Activated CD4-positive, alpha-beta T cell treated with anti-CD3 and anti-CD28 coated beads, Interleukin-2, amount 10 ng/mL, durations not matched to agents 7 days and 5 days (primary cell): ENCODE data around the gene MCM6. TPM values are rescaled to one million over a fixed set of nuclear protein-coding genes. Genes with fewer than 3 reads are reported as not detected.

ENCODE experiments used
- CTCF ChIA-PET: fragments of 350-600 bp; sonication (Branson Sonifier 250); formaldehyde crosslinking; loops from one replicate; lab custom pipeline; 2021; ENCODE audit warnings: antibody characterized with exemption; lab: Charles Lee
- POLR2A ChIA-PET: fragments of 350-600 bp; sonication (Branson Sonifier 250); formaldehyde crosslinking; loops from one replicate; lab custom pipeline; 2021; ENCODE audit warnings: antibody characterized with exemption; lab: Charles Lee
- DNase-seq: peaks from one replicate; pipeline ENCODE4 v3.0.0-alpha.2; 2020
- H3K27ac Mint-ChIP-seq: one replicate; pipeline ENCODE4 v1.8.0; 2021; ENCODE audit warnings: mild to moderate bottlenecking, moderate library complexity, mixed read lengths
- H3K27me3 Mint-ChIP-seq: one replicate; pipeline ENCODE4 v1.8.0; 2021; ENCODE audit warnings: mixed read lengths
- H3K36me3 Mint-ChIP-seq: one replicate; pipeline ENCODE4 v1.8.0; 2021; ENCODE audit warnings: low read depth, mixed read lengths
- H3K4me1 Mint-ChIP-seq: one replicate; pipeline ENCODE4 v1.8.0; 2021; ENCODE audit warnings: mixed read lengths
- H3K4me3 Mint-ChIP-seq: one replicate; pipeline ENCODE4 v1.8.0; 2021; ENCODE audit warnings: mild to moderate bottlenecking, moderate library complexity, mixed read lengths
- H3K9me3 Mint-ChIP-seq: one replicate; pipeline ENCODE4 v1.8.0; 2021; ENCODE audit warnings: mixed read lengths
- total RNA-seq, 2 experiments: library from RNA; stranded (reverse); gene quantifications; one replicate each; pipeline ENCODE4 v1.2.3, GENCODE V29; 2021

The MCM6 gene
- total RNA-seq, 2 experiments from 2014 or later: 110 to 111 TPM

DNA sequence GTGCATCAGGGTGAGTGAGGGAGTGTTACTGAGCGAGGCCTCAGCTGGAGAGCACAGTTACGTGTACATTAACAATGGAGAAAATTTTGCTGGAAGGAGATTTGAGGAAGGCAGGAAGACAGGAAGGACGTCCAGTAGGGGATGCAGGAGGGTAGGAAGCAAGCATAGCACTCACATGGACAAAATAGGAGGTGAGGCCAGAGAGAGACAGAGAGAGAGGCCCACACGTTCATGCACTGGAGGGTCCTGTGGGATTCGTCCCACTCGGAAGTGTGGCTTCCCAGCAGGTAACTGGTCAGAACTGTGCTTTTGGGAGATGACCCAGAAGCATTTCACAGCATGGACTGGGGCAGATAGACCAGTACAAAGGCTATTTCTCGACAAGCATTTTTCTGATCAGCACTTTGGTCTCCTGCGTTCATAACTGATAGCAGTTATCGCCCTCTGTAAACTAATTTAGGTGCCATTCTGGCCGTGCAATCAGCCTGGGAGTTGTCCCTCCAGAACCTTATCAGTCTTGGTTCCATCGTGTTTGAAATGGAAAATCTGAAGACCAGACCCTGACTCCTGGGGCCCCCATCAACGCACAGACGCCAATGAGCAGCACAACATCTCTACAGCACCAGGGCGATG is 44.9 kb downstream of the MCM6 start:
- no peak for DNase-seq
- H3K36me3 Mint-ChIP-seq: peaks cover 3% of the 10 kb centered on the region
- ChIA-PET POLR2A (no interaction called here), CTCF (no interaction called here)
- peaks cover 6% of the 10 kb centered on the region for H3K4me1 Mint-ChIP-seq
- no peak overlapping the region for H3K27ac Mint-ChIP-seq
- H3K27me3 Mint-ChIP-seq: no peaks in the 10 kb centered on the region
- H3K9me3 Mint-ChIP-seq: no peaks in the 10 kb centered on the region
- no peak overlapping the region for H3K4me3 Mint-ChIP-seq

DNA sequence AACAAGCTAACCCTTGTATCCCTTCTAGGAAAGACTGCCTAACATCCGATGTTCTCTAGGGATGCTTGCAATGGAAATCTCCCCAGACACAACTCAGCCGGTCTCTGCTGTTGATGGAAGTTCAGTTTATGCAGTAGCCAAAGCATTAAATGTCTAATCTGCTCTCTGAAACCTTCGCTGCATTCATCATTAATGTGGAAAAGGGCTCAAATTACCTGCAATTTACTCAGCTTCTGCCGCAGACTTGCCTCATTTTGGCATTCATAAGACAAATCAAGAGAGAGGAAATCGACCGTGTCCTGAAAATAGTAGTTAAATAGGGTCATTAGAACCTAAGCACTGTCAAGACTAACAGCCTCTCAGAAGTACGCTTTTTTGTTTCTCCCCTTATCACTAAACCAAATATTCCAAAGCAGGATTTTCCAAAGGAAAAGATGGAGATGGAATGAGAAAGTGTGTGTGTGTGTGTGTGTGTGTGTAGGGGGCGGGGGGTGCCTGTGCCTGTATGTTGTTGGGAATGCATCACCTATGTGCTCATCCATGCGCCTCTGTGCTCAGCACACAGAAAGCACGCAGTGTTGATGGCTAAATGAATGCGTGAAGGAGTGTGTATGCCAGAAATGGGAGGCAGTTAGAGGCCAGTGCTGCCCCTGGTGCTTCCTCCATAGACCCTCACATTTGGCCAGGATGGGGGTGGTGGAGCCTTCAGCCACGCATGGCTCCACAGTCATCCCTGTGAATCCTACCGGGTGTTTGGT is 46.7 kb downstream of the MCM6 start:
- H3K4me3 Mint-ChIP-seq: no peak overlapping the region
- H3K36me3 Mint-ChIP-seq: no peaks in the 10 kb centered on the region
- no peak for DNase-seq
- H3K9me3 Mint-ChIP-seq: no peaks in the 10 kb centered on the region
- H3K27ac Mint-ChIP-seq: no peak overlapping the region
- H3K27me3 Mint-ChIP-seq: no peaks in the 10 kb centered on the region
- peaks cover 9% of the 10 kb centered on the region for H3K4me1 Mint-ChIP-seq
- CTCF ChIA-PET: interaction anchor here (1.1 kb wide), 1 partner anchor 13 kb away, joined by 4 read pairs; no protein-coding TSS in a partner anchor
- POLR2A ChIA-PET: no interaction called here

DNA sequence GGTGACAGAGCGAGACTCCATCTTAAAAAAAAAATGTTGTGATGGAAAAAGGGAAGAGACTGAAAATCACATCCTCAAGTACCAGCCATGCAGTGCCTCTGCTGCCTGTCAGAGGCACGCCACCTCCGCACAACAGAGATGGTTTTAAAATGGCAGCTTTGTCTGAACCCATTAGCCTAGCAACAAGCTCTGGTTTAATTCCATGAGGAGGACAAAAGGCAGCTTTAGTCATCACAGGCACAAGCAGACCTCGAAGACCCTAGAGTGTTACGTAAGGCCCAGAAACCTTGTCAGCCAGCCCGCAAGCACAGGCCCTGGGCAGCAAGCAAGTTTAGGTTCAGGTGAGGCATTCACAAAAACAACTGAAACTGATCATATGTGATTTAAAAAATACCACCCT is 49.7 kb downstream of the MCM6 start:
- Mint-ChIP-seq H3K4me3 (no peak overlapping the region), H3K9me3 (peaks cover 16% of the 10 kb centered on the region), H3K27ac (no peak overlapping the region), H3K27me3 (no peaks in the 10 kb centered on the region), H3K4me1 (peaks cover 15% of the 10 kb centered on the region), H3K36me3 (peaks cover 17% of the 10 kb centered on the region)
- ChIA-PET CTCF (no interaction called here), POLR2A (no interaction called here)
- DNase-seq: no peak

DNA sequence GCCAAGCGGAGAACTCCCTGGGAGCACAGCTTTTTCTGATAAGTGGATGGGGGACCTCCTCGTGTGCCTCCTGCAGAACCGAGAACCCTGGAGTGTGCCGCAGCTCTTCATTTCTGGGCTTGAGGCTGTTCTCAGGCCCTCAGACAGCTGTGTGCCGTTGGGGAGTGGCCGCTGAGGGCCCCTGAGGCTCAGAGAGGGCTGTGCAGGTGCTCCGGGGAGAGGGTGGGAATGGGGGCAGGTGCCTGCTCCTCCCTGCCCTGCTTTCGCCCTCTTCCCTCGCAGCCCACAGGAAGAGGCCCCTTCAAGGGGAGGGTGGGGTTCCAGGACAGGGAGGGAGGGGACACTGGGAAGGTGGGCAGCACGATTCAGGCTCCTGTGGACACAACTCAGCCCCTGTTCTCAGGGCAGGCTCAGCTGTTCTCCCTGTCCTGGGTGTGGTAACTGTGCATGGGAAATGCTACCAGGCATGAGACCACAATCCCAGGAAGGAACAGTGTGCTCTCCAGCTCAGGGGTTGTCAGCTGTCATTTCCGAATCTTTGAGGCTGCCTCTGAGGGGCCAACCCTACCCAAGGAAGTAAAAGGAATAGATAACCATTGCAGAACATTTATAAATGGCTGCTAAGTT is 50.6 kb downstream of the MCM6 start:
- Mint-ChIP-seq H3K4me3 (no peak overlapping the region), H3K9me3 (peaks cover 16% of the 10 kb centered on the region), H3K27ac (no peak overlapping the region), H3K4me1 (peaks cover 24% of the 10 kb centered on the region), H3K27me3 (no peaks in the 10 kb centered on the region), H3K36me3 (peaks cover 17% of the 10 kb centered on the region)
- ChIA-PET POLR2A (no interaction called here), CTCF (interaction anchor here (0.6 to 1.8 kb wide), 3 partner anchors 10 to 28 kb away, joined by 3 to 7 read pairs (median 3); no protein-coding TSS in a partner anchor)
- no peak for DNase-seq

DNA sequence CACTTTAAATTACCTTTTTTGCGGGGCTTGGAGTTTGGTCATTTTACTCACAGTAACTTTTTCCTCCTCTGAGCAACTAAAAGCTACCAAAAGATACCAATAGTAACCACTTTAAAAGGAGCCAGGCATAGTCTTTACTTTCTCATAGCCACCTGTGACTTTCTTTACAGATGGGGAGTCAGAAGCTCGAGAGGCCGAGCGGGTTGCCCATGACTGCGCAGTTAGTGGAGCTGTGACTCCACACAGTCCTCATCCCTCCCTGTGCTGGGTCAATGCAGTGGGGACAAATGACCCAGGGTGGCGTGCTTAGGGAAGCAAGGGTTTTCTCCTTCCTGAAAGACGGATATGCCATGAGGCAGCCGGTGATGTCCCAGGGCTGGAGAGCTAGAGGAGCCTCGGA is 51.1 kb downstream of the MCM6 start:
- Mint-ChIP-seq H3K27ac (no peak overlapping the region), H3K9me3 (peaks cover 16% of the 10 kb centered on the region), H3K4me1 (peaks cover 29% of the 10 kb centered on the region), H3K36me3 (peaks cover 17% of the 10 kb centered on the region), H3K4me3 (no peak overlapping the region), H3K27me3 (no peaks in the 10 kb centered on the region)
- ChIA-PET POLR2A (interaction anchor here (0.6 kb wide), 1 partner anchor 492 kb away, joined by 4 read pairs; no protein-coding TSS in a partner anchor), CTCF (interaction anchor here (0.6 to 1.8 kb wide), 5 partner anchors 11 to 914 kb away, joined by 3 to 7 read pairs (median 3); no protein-coding TSS in a partner anchor)
- no peak for DNase-seq

DNA sequence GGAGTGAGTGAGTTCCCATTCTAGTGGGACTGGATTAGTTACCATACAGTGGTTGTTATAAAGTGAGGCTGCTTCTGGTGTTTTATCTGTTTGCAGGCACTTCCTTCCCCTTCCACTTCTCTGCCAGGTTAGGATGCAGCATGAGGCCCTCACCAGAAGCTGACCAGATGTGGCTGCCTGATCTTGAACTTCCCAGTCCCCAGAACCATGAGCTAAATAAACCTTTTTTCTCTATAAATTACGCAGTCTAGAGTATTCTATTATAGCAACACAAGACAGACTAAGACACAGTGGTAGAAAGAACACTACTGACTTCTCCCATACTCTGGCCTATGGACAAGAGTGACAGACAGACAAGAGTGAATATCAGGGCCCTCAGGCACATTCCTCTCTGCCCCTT is 53.4 kb downstream of the MCM6 start:
- Mint-ChIP-seq H3K4me1 (peaks cover 43% of the 10 kb centered on the region), H3K27me3 (no peaks in the 10 kb centered on the region), H3K27ac (no peak overlapping the region), H3K36me3 (peaks cover 17% of the 10 kb centered on the region), H3K4me3 (no peak overlapping the region), H3K9me3 (peaks cover 16% of the 10 kb centered on the region)
- CTCF ChIA-PET: interaction anchor here (1.8 kb wide), 1 partner anchor 562 kb away, joined by 6 read pairs; no protein-coding TSS in a partner anchor
- POLR2A ChIA-PET: no interaction called here
- DNase-seq: no peak

DNA sequence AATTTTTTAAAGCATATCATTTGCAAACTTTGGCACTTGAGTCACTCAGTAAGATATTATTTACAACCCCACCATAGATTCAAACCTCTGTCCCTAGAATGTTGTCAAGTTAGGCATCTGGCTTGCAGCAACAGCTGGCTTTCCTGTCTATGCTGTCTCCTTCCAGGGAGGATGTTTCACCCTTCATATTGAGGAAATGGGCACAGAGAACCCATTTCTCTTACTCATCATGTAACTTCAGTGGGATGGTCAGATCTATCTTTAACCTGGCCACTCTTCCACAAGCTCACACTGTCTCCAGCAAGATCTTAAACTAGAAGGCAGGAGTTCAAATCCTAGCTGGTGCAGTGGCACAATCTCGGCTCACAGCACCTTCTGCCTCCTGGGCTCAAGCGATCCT is 55.1 kb downstream of the MCM6 start:
- peak overlapping the region; percentile 89 for H3K27ac Mint-ChIP-seq
- DNase-seq: no peak
- peaks cover 16% of the 10 kb centered on the region for H3K9me3 Mint-ChIP-seq
- CTCF ChIA-PET: interaction anchor here (0.7 to 1.3 kb wide), 4 partner anchors 13 to 578 kb away, joined by 3 to 9 read pairs (median 3); no protein-coding TSS in a partner anchor
- H3K27me3 Mint-ChIP-seq: no peaks in the 10 kb centered on the region
- POLR2A ChIA-PET: no interaction called here
- peaks cover 43% of the 10 kb centered on the region for H3K4me1 Mint-ChIP-seq
- peak overlapping the region; percentile 40 for H3K4me3 Mint-ChIP-seq
- peaks cover 17% of the 10 kb centered on the region for H3K36me3 Mint-ChIP-seq

DNA sequence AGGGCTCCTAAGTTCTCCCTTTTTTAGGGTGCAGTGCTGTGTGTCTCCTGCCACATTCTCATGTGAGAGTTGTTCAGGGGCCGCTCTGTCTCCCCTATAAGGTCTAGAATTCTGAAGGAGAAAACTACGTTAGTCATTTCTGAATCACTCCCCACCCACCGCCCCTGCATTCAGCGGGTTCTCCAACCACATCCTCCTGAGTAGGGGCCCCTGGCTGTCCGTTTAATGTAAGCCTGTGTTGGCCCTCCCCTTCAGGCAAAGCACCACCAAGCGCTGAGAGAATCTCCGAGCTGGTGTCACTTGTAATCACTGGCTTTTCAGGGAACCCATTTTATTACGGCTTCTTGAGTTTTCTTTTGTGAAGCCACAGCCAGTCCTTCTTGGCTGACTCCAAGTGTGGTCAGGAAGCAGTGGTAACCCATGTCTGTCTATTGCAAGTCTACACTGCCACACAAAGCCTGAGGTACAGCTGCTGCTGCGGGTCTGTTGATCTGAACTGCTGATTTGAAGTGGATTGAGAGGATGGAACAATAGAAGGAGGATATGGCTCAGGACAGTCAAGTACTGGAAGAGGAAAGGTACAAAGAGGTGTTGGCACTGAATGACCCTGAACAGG is 56.1 kb downstream of the MCM6 start:
- Mint-ChIP-seq H3K27ac (peak overlapping the region; percentile 89), H3K4me3 (peak overlapping the region; percentile 49), H3K4me1 (peaks cover 37% of the 10 kb centered on the region), H3K36me3 (peaks cover 17% of the 10 kb centered on the region), H3K9me3 (peaks cover 16% of the 10 kb centered on the region), H3K27me3 (no peaks in the 10 kb centered on the region)
- ChIA-PET POLR2A (interaction anchor here (0.6 kb wide), 1 partner anchor 77 kb away, joined by 3 read pairs; no protein-coding TSS in a partner anchor), CTCF (interaction anchor here (0.7 to 1.5 kb wide), 13 partner anchors 10 to 579 kb away, joined by 3 to 9 read pairs (median 3); no protein-coding TSS in a partner anchor)
- DNase-seq: peak; percentile 82

DNA sequence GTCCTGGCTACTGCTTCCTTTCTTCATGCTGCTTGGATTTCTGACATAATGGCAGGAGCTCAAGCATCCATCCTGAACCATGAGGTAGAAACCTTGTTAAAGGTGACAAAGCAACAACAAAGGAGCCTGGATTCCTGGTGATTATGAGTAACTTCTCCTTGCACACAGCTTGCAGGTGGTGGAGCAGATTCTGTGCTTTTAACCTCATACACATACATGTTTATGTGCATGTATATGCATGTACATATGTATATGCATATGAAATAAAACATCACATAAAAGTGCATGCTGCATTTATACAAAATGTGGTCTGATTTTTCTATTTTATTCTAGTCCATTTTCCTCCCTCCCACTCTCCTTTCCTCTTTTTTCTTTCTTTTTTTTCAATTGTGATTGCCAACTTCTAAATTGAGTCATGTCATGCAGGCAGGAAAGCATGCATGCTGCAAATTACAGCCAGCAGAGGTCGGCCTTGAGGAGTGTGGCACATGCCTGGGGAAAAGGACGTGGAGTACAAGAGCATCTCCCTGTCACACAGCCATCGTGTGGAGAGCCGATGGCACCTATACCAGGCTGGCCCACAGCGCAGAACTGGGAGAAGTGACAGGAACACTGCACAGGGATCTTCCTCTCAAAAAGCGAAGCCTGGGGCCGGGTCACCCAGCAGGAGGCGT is 57.2 kb downstream of the MCM6 start:
- ChIA-PET POLR2A (interaction anchor here (0.7 kb wide), 1 partner anchor 57 kb away, joined by 3 read pairs; the partner anchor contains the start of gene MCM6), CTCF (interaction anchor here (0.7 to 1.7 kb wide), 5 partner anchors 16 to 560 kb away, joined by 3 to 6 read pairs (median 3); no protein-coding TSS in a partner anchor)
- Mint-ChIP-seq H3K9me3 (peaks cover 20% of the 10 kb centered on the region), H3K4me3 (no peak overlapping the region), H3K27ac (no peak overlapping the region), H3K4me1 (peaks cover 36% of the 10 kb centered on the region), H3K27me3 (no peaks in the 10 kb centered on the region), H3K36me3 (peaks cover 21% of the 10 kb centered on the region)
- DNase-seq: peak; percentile 53

DNA sequence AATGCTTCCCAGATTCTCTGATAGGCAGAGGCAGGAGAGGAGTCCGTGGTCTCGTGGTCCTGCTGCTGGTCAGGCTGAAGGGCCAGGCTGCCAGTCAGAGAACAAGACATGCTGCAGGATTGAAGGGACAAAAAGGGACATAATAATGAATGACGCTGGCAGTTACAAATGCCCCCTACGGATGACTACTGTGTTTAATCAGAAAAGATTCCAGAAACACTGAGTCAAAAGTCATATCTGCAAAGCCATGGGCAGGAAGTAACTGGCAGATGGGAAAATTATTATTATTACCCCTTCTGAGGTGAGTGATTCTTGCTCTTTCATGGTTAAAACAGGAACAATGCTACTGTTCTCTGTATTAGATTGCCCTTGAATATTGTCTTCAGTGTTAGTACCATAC is 58.3 kb downstream of the MCM6 start:
- no peak overlapping the region for H3K27ac Mint-ChIP-seq
- H3K27me3 Mint-ChIP-seq: no peaks in the 10 kb centered on the region
- no peak overlapping the region for H3K4me3 Mint-ChIP-seq
- peaks cover 16% of the 10 kb centered on the region for H3K36me3 Mint-ChIP-seq
- H3K4me1 Mint-ChIP-seq: peaks cover 36% of the 10 kb centered on the region
- CTCF ChIA-PET: interaction anchor here (1.7 kb wide), 1 partner anchor 20 kb away, joined by 6 read pairs; no protein-coding TSS in a partner anchor
- H3K9me3 Mint-ChIP-seq: peaks cover 18% of the 10 kb centered on the region
- POLR2A ChIA-PET: no interaction called here
- no peak for DNase-seq

DNA sequence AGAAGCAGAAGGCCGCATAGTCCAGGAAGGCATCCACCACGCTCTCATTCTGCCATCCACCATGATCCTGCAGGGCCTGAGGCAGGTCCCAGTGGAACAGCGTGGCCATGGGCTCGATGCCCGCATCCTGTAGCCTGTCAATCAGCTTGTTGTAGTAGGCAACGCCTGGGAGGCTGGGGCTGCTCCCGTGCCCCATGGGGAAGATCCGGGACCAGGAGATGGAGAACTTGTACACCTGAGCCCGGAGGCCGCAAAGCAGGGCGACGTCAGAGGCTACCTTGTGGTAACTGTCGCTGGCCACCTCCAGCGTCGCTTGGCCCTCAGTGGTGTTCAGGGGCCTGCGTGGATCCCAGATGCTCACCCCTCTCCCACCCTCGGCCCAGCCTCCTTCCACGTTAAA is 58.8 kb downstream of the MCM6 start:
- ChIA-PET POLR2A (no interaction called here), CTCF (interaction anchor here (0.5 to 0.9 kb wide), 3 partner anchors 12 to 44 kb away, joined by 3 to 7 read pairs (median 4); no protein-coding TSS in a partner anchor)
- H3K9me3 Mint-ChIP-seq: peaks cover 15% of the 10 kb centered on the region
- no peak overlapping the region for H3K27ac Mint-ChIP-seq
- H3K27me3 Mint-ChIP-seq: no peaks in the 10 kb centered on the region
- no peak overlapping the region for H3K4me3 Mint-ChIP-seq
- H3K36me3 Mint-ChIP-seq: peaks cover 13% of the 10 kb centered on the region
- no peak for DNase-seq
- peaks cover 36% of the 10 kb centered on the region for H3K4me1 Mint-ChIP-seq
